ENCODE measurements around the gene TRIL.

TRIL gene

GRCh38 chr7:28986765-28987110, 28.6 kb upstream of the TRIL start:
- peaks cover 47% of the 10 kb centered on the region for H3K79me1 ChIP-seq (ENCODE audit: low read length)
- H3K14ac ChIP-seq (ENCODE audit: low read length), result peak overlapping the region; percentile 75
- H3K4me3 ChIP-seq (ENCODE audit: low read depth, low read length), result no peak overlapping the region
- peak overlapping the region; percentile 23 for H3K4me2 ChIP-seq (ENCODE audit: low read length)
- H2BK12ac ChIP-seq (ENCODE audit: low read length), result peak overlapping the region; percentile 66
- peak overlapping the region; percentile 99 for H3K27ac ChIP-seq (ENCODE audit: low read depth, low read length)
- no peak overlapping the region for H2AFZ ChIP-seq (ENCODE audit: insufficient read depth, low read length, poor library complexity)
- H3K4me1 ChIP-seq (ENCODE audit: control insufficient read depth in 1 of 2, insufficient read depth in 2 of 2, low read length in 2 of 2), result peaks cover 36 to 53% of the 10 kb centered on the region in 2 experiments
- H2BK120ac ChIP-seq (ENCODE audit: insufficient read depth, low read length, poor library complexity), result peak overlapping the region; percentile 82
- no peak overlapping the region for H3K9ac ChIP-seq (ENCODE audit: low read length)
- peak overlapping the region; percentile 87 for H4K91ac ChIP-seq (ENCODE audit: low read depth, low read length)
- peak in 1 of 2 donors; percentile 32 for DNase-seq
- peak overlapping the region; percentile 60 for H3K18ac ChIP-seq (ENCODE audit: low read length)
- H2BK5ac ChIP-seq (ENCODE audit: low read depth, low read length, poor library complexity), result peak overlapping the region; percentile 99
- H4K12ac ChIP-seq (ENCODE audit: low read depth, low read length), result no peak overlapping the region
- no peaks in the 10 kb centered on the region for H3K36me3 ChIP-seq (ENCODE audit: control insufficient read depth in 1 of 2, insufficient read depth in 2 of 2, low read length in 2 of 2)
- H3K79me2 ChIP-seq (ENCODE audit: control insufficient read depth, insufficient read depth, low read length, poor library complexity), result peaks cover 9% of the 10 kb centered on the region
- H3K23ac ChIP-seq (ENCODE audit: low read length), result no peak overlapping the region
- peak overlapping the region; percentile 57 for H2AK5ac ChIP-seq (ENCODE audit: low read length)
- peak overlapping the region; percentile 17 for H4K8ac ChIP-seq (ENCODE audit: low read depth, low read length)
- no peaks in the 10 kb centered on the region for H3K27me3 ChIP-seq (ENCODE audit: insufficient read depth, low read length)
- H3K4ac ChIP-seq (ENCODE audit: low read depth, low read length), result peak overlapping the region; percentile 35
- WGBS (ENCODE audit: extremely low coverage, insufficient coverage, insufficient read length), result no CpG with 5 or more reads among the region's 2 CpGs
- no peaks in the 10 kb centered on the region for H3K9me3 ChIP-seq (ENCODE audit: insufficient read depth, low read depth, low read length)

- H2BK120ac ChIP-seq (ENCODE audit: insufficient read depth, low read length, poor library complexity), result peak overlapping the region; percentile 82
- H2BK12ac ChIP-seq (ENCODE audit: low read length), result peak overlapping the region; percentile 59
- peaks cover 49% of the 10 kb centered on the region for H3K79me1 ChIP-seq (ENCODE audit: low read length)
- H3K4ac ChIP-seq (ENCODE audit: low read depth, low read length), result peak overlapping the region; percentile 21
- no peaks in the 10 kb centered on the region for H3K36me3 ChIP-seq (ENCODE audit: control insufficient read depth in 1 of 2, insufficient read depth in 2 of 2, low read length in 2 of 2)
- no peak overlapping the region for H2AK5ac ChIP-seq (ENCODE audit: low read length)
- peaks cover 36 to 56% of the 10 kb centered on the region in 2 experiments for H3K4me1 ChIP-seq (ENCODE audit: control insufficient read depth in 1 of 2, insufficient read depth in 2 of 2, low read length in 2 of 2)
- H3K9ac ChIP-seq (ENCODE audit: low read length), result no peak overlapping the region
- H4K91ac ChIP-seq (ENCODE audit: low read depth, low read length), result peak overlapping the region; percentile 87
- no peak overlapping the region for H4K12ac ChIP-seq (ENCODE audit: low read depth, low read length)
- H3K23ac ChIP-seq (ENCODE audit: low read length), result no peak overlapping the region
- peak; percentile 50 to 74 for DNase-seq
- no peaks in the 10 kb centered on the region for H3K27me3 ChIP-seq (ENCODE audit: insufficient read depth, low read length)
- peaks cover 10% of the 10 kb centered on the region for H3K79me2 ChIP-seq (ENCODE audit: control insufficient read depth, insufficient read depth, low read length, poor library complexity)
- H3K18ac ChIP-seq (ENCODE audit: low read length), result no peak overlapping the region
- peak overlapping the region; percentile 23 for H3K4me2 ChIP-seq (ENCODE audit: low read length)
- no peak overlapping the region for H3K14ac ChIP-seq (ENCODE audit: low read length)
- no peaks in the 10 kb centered on the region for H3K9me3 ChIP-seq (ENCODE audit: insufficient read depth, low read depth, low read length)
- peak overlapping the region; percentile 18 for H2AFZ ChIP-seq (ENCODE audit: insufficient read depth, low read length, poor library complexity)
- H3K27ac ChIP-seq (ENCODE audit: low read depth, low read length), result peak overlapping the region; percentile 99
- H2BK5ac ChIP-seq (ENCODE audit: low read depth, low read length, poor library complexity), result peak overlapping the region; percentile 99
- H3K4me3 ChIP-seq (ENCODE audit: low read depth, low read length), result no peak overlapping the region
- WGBS (ENCODE audit: extremely low coverage, insufficient coverage, insufficient read length), result no CpG with 5 or more reads among the region's 11 CpGs
- H4K8ac ChIP-seq (ENCODE audit: low read depth, low read length), result peak overlapping the region; percentile 33
Observed at GRCh38 chr7:28986028-28986764, 28.1 kb upstream of the TRIL start.

- H3K4ac ChIP-seq (ENCODE audit: low read depth, low read length), result peak overlapping the region; percentile 89
- peak overlapping the region; percentile 91 for H3K14ac ChIP-seq (ENCODE audit: low read length)
- peak overlapping the region; percentile 80 for H2AK5ac ChIP-seq (ENCODE audit: low read length)
- no peaks in the 10 kb centered on the region for H3K36me3 ChIP-seq (ENCODE audit: control insufficient read depth in 1 of 2, insufficient read depth in 2 of 2, low read length in 2 of 2)
- H4K12ac ChIP-seq (ENCODE audit: low read depth, low read length), result peak overlapping the region; percentile 75
- H2BK120ac ChIP-seq (ENCODE audit: insufficient read depth, low read length, poor library complexity), result peak overlapping the region; percentile 99
- H2AFZ ChIP-seq (ENCODE audit: insufficient read depth, low read length, poor library complexity), result peak overlapping the region; percentile 52
- peaks cover 11% of the 10 kb centered on the region for H3K79me2 ChIP-seq (ENCODE audit: control insufficient read depth, insufficient read depth, low read length, poor library complexity)
- H3K4me3 ChIP-seq (ENCODE audit: low read depth, low read length), result no peak overlapping the region
- no CpG with 5 or more reads among the region's 4 CpGs for WGBS (ENCODE audit: extremely low coverage, insufficient coverage, insufficient read length)
- no peaks in the 10 kb centered on the region for H3K9me3 ChIP-seq (ENCODE audit: insufficient read depth, low read depth, low read length)
- H3K4me2 ChIP-seq (ENCODE audit: low read length), result peak overlapping the region; percentile 28
- H4K8ac ChIP-seq (ENCODE audit: low read depth, low read length), result peak overlapping the region; percentile 91
- no peaks in the 10 kb centered on the region for H3K27me3 ChIP-seq (ENCODE audit: insufficient read depth, low read length)
- H3K18ac ChIP-seq (ENCODE audit: low read length), result peak overlapping the region; percentile 99
- peaks cover 31 to 53% of the 10 kb centered on the region in 2 experiments for H3K4me1 ChIP-seq (ENCODE audit: control insufficient read depth in 1 of 2, insufficient read depth in 2 of 2, low read length in 2 of 2)
- peak overlapping the region; percentile 98 for H4K91ac ChIP-seq (ENCODE audit: low read depth, low read length)
- peak in 1 of 2 donors; percentile 53 for DNase-seq
- peak overlapping the region; percentile 99 for H2BK12ac ChIP-seq (ENCODE audit: low read length)
- no peak overlapping the region for H3K23ac ChIP-seq (ENCODE audit: low read length)
- H2BK5ac ChIP-seq (ENCODE audit: low read depth, low read length, poor library complexity), result peak overlapping the region; percentile 98
- no peak overlapping the region for H3K9ac ChIP-seq (ENCODE audit: low read length)
- H3K79me1 ChIP-seq (ENCODE audit: low read length), result peaks cover 46% of the 10 kb centered on the region
- peak overlapping the region; percentile 99 for H3K27ac ChIP-seq (ENCODE audit: low read depth, low read length)
Observed at GRCh38 chr7:28984631-28985030, 26.5 kb upstream of the TRIL start.

- Histone ChIP-seq H3K4me2 (ENCODE audit: low read length) (no peak overlapping the region), H3K79me1 (ENCODE audit: low read length) (peaks cover 44% of the 10 kb centered on the region), H4K91ac (ENCODE audit: low read depth, low read length) (peak overlapping the region; percentile 89), H2BK12ac (ENCODE audit: low read length) (peak overlapping the region; percentile 98), H2AK5ac (ENCODE audit: low read length) (no peak overlapping the region), H3K4me3 (ENCODE audit: low read depth, low read length) (no peak overlapping the region), H3K27me3 (ENCODE audit: insufficient read depth, low read length) (no peaks in the 10 kb centered on the region), H4K12ac (ENCODE audit: low read depth, low read length) (peak overlapping the region; percentile 83), H3K23ac (ENCODE audit: low read length) (no peak overlapping the region), H2BK5ac (ENCODE audit: low read depth, low read length, poor library complexity) (peak overlapping the region; percentile 89), H3K27ac (ENCODE audit: low read depth, low read length) (peak overlapping the region; percentile 99), H3K4ac (ENCODE audit: low read depth, low read length) (no peak overlapping the region), H3K18ac (ENCODE audit: low read length) (peak overlapping the region; percentile 92), H3K9ac (ENCODE audit: low read length) (no peak overlapping the region), H3K9me3 (ENCODE audit: insufficient read depth, low read depth, low read length) (no peaks in the 10 kb centered on the region), H2AFZ (ENCODE audit: insufficient read depth, low read length, poor library complexity) (no peak overlapping the region), H3K4me1 (ENCODE audit: control insufficient read depth in 1 of 2, insufficient read depth in 2 of 2, low read length in 2 of 2) (peaks cover 29 to 50% of the 10 kb centered on the region in 2 experiments), H3K79me2 (ENCODE audit: control insufficient read depth, insufficient read depth, low read length, poor library complexity) (peaks cover 11% of the 10 kb centered on the region), H3K36me3 (ENCODE audit: control insufficient read depth in 1 of 2, insufficient read depth in 2 of 2, low read length in 2 of 2) (no peaks in the 10 kb centered on the region), H3K14ac (ENCODE audit: low read length) (peak overlapping the region; percentile 53), H2BK120ac (ENCODE audit: insufficient read depth, low read length, poor library complexity) (peak overlapping the region; percentile 97), H4K8ac (ENCODE audit: low read depth, low read length) (peak overlapping the region; percentile 67)
- DNase-seq, result no peak
Observed at GRCh38 chr7:28984217-28984616, 26.1 kb upstream of the TRIL start.

Data from trophoblast cell (in vitro differentiated cells and primary cell).